ENCODE results near the gene VSTM2L.

DNA sequence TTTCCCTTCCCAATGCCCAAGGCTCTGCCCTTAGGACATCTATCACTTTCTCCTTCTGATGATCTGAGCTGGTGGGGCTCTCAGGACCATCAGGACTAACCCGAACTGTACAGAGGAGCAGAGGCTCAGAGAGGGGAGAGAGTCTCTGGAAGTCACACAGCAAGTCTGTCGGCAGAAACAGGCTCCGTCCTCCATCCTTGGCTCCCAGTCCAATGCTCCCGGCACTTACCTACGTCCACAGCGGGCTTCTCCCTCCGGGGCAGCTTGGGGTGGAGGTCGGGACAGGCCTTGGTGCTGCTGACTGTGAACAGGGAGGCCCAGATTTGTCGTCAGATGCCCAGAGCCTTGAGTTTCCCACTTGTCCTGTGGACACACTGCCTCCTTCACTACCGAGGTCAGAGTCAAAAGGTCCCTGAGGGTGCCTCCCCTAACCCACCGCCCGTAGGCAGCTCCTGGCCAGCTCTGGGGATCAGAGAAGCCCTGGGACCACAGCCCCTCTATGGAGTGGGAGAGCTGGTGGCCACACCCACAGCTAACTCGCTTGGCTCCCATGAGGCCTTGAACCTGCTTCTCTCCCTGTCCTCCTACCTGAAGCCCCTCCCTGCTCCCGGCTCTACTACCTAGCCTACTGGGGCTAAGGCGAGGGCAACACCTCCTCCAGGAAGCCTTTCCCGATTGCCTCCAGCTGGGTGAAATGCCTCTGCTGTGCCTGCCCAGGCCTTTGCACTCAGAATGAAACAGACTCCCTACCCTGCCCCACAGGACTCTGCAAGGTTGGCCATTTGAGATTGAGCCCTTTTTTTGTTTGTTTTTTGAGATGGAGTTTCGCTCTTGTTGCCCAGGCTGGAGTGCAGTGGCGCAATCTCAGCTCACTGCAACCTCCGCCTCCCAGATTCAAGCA lies 22.6 kb downstream of the VSTM2L start:
- TF ChIP-seq, protein P1, sequence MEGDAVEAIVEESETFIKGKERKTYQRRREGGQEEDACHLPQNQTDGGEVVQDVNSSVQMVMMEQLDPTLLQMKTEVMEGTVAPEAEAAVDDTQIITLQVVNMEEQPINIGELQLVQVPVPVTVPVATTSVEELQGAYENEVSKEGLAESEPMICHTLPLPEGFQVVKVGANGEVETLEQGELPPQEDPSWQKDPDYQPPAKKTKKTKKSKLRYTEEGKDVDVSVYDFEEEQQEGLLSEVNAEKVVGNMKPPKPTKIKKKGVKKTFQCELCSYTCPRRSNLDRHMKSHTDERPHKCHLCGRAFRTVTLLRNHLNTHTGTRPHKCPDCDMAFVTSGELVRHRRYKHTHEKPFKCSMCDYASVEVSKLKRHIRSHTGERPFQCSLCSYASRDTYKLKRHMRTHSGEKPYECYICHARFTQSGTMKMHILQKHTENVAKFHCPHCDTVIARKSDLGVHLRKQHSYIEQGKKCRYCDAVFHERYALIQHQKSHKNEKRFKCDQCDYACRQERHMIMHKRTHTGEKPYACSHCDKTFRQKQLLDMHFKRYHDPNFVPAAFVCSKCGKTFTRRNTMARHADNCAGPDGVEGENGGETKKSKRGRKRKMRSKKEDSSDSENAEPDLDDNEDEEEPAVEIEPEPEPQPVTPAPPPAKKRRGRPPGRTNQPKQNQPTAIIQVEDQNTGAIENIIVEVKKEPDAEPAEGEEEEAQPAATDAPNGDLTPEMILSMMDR (IDR thresholded peaks at IDR 0.05; ENCODE audit: low read length): no peak
- TF ChIP-seq EZH2 (IDR thresholded peaks at IDR 0.05; ENCODE audit: borderline replicate concordance, low read length): no peak

All from OCI-LY1 (cell line).